Inflammatory macrophage (primary cell): ENCODE data around the gene JPH3.

Experiments
- DNase-seq, 2 donors: peaks; one replicate each; pipeline ENCODE4 v3.0.0-alpha.2; 2020 to 2022

JPH3 gene

DNA sequence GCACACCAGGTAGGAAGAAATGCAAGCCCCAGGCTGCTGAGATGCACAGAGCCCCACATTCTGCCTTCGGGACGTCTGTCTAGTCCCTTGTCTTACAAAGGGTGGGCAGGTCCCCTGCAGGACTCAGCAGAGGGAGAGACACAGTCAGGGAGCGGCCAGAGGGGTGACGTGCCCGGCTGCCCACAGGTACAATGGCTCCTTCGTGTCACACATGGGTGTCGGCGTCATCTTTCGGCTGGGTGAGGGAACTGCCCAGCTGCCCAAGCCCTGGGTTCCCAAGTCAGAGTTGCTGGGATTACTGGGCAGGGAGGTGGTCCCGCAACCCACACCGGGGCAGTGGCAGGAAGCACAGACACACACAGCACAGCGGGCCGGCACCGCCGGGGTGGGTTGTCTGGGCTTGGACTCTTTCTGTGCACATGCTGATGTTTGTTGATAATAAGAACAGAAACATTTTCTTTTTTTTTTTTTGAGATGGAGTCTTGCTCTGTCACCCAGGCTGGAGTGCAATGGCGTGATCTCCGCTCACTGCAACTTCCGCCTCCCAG, 80.6 kb downstream of the JPH3 start:
- DNase-seq = no peak

DNA sequence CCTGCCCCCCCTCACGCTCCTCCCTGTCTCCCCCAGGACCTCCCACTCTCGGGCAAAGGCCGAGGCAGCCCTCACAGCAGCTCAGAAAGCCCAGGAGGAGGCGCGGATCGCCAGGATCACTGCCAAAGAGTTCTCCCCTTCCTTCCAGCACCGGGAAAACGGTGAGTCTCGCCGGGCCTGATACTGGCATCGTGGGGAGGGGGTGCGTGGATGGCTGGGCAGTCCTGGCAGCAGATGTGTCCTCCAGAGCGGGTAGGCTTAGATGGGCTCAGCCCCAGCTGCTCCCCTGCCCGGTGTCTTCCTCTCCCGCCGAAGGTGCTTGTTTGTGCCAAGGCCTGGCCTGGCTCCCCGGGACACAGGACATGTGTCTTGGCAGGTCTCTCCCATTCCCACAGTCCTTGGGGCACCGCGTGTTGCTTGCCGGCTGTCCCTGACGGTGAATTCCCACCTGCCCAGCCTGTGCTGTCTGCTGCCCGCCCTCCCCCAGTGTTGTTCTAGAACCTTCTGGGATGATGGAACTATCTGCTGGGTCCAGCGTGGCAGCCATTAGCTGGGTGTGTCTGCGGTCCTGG, 81.9 kb downstream of the JPH3 start:
- no peak for DNase-seq

DNA sequence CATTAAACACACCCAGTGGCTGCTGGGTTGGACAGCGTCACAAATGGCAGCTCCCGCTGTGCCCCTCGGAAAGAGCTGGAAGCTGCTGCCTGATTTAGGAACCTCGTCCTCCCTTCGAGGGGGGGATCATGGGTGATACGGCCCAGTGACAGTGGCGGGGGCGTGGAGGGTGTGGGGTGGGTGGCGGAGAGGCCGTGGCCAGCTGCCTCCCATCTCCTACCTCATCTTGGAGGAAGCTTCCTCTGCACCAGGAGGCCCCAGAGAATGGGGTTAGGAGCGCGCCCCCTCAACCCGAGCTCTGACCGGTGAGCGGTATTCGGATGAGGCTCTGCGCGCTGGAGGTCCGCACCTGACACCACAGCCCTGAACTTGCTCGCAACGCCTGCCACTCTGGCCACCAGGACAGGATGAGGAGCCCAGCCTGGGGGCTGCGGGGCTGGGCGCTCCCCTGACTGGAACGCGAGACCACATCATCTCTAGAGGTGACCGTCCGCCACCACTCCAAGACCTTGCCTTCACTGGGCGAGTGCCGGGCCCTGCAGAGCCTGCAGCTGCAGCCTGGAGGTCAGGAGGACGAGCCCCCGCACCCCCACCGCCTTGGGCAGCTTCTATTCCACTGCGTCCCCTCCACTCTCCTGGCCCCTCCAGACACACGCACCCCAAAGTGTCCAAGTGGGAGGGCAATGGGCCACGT, 82.5 kb downstream of the JPH3 start:
- DNase-seq = no peak

DNA sequence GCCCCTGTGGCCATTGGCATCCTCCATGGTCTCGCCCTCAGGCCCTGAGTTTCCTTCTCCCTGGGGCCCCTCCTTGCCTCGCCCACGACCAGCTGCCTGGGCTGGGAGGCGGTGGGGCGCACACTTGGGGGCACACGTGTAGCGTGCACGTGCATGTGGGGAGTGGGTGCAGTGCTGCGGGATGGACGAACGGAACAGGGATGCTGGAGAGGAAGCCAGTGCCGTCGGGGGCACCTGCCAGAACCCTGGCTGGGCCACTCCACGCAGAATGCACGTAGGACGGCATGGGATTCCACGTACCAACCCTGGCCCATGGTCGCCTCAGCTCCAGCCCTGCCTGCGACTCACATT, 83.1 kb downstream of the JPH3 start:
- no peak for DNase-seq

GRCh38 chr16:87685766-87686165, 83.5 kb downstream of the JPH3 start:
- DNase-seq = no peak

- no peak for DNase-seq
These were observed 84.4 kb downstream of the JPH3 start for GRCh38 chr16:87686697-87687096.

DNA sequence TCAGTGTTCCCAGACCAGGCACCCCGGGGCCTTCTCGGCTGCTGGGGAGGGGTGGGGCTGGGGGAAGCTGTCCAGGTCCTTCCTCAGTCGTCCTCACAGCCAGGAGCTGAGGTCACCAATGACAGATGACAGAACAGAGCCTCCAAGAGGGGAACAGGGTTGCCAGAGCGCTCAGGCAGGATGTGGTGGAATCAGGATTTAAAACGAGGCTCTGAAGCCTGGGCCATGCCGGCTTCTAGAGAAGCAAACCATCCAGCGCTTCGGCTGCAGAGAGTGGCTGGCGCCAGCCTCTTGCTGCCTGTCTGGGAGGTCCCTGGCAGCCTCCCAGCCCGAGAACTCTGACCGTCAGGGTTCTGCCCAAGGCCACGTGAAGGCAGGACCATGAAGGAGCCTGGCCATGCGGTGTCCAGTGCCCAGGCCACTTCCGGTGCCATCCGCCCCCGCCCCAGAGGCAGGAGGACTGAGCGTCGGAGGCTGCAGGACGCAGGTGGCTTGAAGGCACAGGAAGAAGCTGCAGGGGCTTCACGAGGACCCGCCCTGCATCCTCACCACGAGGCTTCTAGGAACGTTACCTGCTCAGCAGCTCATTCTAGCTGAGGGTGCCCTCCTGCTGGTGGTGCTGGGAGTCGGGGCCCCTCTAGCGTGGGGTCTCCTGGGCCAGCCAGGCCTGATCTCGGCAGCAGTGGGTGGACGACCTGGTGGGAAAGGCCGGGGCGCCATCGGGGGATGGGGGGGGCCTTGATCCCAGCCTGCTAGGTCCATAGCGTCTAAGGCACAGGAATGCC, 85.0 kb downstream of the JPH3 start:
- DNase-seq = no peak

DNA sequence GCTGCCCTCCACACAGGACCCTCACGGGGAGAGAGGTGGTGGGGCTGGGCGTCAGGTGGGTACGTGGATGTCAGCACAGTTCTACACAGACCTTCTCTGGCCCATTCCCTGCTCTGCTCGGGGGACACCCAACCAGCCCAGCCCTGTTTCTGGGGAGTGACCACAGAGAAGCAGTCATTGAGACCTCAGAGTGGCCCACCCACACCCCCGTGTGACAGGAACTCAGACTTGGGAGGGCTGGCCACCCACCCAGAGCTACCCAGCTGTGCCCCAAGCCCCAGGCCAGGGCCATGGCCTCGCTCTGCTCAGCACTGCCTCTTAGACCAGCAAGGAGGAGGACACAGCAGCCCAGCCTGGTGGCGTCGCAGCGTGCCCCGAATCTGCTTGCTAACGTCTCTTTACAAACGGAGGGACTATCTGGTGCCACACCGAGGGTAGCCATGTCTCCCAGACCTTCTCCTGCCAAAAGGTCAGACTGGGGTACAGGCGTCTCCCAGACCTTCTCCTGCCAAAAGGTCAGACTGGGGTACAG, 85.8 kb downstream of the JPH3 start:
- DNase-seq = no peak

GRCh38 chr16:87688876-87689815, 86.8 kb downstream of the JPH3 start:
- DNase-seq = no peak

DNA sequence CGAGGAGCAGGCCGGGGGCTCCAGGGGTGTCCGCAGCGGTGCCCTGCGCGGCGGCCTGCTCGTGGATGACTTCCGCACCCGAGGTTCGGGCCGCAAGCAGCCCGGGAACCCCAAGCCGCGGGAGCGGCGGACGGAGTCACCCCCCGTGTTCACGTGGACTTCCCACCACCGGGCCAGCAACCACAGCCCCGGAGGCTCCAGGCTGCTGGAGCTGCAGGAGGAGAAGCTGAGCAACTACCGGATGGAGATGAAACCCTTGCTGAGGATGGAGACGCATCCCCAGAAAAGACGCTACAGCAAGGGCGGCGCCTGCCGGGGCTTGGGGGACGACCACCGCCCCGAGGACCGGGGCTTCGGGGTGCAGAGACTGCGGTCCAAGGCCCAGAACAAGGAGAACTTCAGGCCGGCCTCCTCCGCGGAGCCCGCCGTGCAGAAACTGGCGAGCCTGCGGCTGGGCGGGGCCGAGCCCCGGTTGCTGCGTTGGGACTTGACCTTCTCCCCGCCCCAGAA, 87.7 kb downstream of the JPH3 start:
- DNase-seq = no peak

DNA sequence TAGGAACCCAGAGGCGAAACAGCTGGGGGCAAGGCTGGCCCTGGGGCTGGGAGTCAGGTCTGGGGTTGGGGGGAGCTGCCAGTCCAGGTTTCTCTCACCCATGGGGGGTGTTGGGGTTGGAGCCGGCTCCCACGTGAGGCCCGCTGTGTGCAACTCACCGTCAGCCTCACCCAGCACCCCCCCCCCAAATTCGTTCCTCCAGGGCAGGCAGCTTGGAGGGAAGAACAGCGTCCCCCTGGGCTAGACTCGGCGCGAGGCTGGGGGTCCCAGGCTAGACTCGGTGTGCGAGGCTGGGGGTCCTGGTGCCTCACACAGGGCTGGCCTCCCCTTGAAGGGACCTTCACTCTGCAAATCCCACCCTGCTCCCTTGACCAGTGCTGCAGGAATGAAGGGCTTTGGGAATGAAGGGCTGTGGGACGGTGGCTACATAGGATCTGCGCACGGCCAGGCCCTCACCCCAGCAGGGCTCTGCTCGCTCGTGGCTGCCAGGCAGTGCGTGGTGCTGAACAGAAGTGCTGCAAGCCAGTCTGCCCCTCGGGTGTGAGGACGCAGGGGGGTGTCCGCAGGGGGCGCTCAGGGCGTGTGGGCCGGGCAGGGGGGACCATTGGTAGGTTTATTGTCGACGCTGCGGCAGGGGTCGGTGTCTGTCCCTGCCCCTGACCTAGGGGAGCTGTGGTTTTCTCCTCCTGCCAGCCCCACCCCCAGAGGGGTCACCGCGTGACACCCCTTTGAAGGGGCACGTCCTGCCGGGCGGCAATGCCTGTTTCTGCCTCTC, 88.8 kb downstream of the JPH3 start:
- no peak for DNase-seq

DNA sequence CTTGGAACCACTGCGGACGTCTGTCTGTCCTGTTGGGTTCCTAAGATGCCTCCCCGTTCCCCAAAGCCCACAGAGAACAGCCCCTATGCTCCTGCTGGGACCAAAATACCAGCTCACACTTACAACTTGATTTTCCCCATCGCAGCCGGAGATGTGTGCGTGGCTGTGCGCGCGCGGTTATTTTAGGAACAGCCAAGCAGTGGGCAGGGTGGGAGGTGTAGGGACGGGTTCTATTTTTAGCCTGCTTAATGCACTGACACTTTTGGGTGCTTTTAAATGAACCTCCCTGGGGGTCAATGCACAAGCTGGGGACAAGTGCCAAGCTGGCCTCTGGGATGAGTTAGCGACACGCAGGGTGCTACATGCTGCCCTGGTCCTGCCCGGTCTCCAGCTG, 89.4 kb downstream of the JPH3 start:
- no peak for DNase-seq

DNA sequence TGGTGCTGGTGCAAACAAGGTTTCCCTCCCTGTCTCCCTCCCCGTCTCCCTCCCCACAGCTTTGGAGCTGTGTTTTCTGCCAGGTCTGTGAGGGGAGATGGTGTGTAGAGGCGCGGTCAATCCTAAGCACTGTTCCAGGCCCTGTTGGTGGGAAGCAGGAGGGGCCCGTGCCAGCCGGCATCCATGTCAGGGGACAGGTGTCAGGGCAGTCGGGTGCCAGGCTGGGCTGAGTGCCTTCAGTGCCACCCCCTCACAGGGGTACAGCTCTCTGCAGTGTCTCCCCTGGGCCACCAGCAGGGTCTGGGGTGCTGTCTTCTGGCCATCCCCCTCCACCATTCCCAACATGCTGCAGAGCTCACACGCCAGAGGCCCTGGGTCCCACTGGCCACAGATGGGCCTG, 89.9 kb downstream of the JPH3 start:
- DNase-seq = no peak

DNA sequence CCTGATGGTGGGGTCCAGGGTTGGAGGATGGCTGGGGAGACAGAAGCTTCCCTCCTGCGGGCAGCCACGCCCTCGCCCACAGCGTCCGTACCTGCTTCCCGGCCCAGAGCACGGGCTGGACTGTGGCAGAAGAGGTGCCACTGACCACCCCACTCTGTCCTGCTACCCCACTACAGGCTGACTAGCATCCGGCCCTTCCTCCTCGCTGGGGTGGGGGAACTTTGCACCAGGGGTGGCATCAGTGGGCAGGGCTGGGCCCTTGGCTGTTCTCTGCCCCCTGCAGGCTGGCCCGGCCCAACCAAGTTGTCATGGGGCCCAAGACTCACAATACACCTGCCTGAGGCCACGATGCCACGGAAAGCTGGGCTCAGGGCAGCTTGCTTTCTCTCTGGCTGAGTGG, 90.4 kb downstream of the JPH3 start:
- no peak for DNase-seq

DNA sequence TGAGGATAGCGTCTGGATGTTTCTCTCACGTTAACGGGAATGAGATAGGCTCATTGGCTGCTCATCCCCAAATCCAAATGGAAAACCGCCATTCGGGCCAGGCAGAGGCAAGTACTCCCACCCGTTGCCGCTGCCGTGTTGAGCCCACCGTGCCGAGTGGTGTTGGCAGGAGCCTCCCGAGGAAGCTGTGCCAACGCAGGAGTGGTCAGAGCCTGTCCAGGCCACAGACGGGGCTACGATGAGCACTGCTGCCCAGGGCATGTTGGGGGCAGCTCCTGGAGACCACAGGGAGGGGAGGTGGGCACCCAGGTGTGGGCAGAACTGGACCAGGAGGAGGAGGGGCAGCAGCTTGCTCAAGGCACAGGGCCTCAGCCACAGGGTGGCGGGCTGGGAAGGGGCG, 91.5 kb downstream of the JPH3 start:
- no peak for DNase-seq

GRCh38 chr16:87694441-87695125, 92.3 kb downstream of the JPH3 start:
- no peak for DNase-seq

DNA sequence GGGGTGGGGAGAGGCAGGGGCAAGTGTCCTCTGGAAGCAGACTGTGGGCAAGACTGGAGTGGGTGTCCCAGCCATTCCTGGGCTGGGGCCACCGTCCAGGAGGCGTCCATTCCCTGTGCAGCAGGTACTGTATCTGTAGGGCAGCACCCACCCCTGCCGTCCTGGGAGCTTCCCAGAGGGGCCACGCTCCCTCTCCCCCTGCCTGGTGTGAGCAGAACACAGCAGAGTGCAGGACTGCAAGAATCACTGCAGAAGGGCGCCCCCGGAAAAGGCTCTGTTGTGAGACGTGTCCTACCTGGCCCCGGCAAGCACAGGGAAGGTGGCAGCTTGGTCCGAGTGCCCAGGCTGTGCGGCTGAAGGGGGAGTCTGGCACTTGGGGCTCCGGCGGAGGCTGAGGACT, 93.2 kb downstream of the JPH3 start:
- no peak for DNase-seq

- no peak for DNase-seq
These were observed 94.4 kb downstream of the JPH3 start for GRCh38 chr16:87696726-87697125.

DNA sequence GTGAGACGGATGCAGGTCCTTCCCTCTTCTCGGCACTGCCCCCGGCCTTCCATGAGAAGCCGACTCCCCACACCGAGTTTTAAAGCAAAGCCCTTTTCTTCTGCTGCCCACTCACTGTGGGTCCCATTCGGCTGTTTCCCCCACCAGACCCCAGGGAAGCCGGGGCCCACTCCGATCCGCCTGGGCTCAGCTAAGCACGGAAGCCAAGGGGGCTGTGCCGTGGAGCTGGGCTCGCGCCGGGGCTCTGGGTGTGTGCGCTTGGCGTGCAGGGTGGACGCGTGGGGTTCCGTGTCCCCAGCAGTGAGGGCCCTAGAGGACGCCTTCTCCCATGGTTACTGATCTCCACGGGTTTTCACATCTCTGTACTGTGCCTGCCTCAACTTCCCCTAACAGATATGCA, 94.9 kb downstream of the JPH3 start:
- DNase-seq = no peak

DNA sequence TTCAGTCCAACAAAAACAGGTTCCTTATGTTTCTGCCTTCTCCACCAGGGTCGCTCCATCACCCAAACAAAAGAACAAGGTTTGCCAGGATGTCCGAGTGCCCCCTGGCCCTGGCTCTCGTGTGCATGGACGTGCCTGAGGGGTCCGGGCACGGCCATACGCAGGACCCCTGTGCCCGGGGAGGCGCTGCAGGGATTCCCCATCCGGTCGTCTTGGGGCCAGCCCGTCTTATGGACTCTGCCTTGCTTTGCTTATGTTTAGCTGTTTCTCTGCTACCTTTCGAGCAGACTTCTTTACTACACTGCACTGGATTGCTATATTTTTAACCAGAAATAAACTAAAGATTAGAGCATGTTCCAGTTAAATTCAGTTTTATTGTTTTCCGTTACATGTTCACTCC, 95.5 kb downstream of the JPH3 start:
- no peak for DNase-seq

DNA sequence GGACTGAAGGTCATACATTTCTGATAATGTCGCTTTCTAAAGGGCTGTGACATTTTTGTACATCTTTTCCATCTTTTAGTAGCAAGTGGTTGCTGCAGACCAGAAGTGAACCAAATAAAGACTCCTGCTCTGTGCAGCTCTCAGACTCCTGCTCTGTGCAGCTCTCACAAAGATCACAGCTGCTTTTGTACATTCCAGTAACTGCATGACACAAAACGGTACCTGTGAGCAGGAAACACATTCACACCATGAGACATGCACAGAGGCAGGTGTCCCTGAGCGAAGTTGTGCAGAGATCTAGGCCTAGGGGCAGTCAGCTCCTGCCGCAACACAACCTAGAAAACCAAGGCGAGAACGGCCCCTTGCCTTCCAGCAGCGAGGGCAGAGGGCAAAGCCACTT, 95.9 kb downstream of the JPH3 start:
- DNase-seq = no peak
